ENCODE results near the gene TM9SF3.

DNA sequence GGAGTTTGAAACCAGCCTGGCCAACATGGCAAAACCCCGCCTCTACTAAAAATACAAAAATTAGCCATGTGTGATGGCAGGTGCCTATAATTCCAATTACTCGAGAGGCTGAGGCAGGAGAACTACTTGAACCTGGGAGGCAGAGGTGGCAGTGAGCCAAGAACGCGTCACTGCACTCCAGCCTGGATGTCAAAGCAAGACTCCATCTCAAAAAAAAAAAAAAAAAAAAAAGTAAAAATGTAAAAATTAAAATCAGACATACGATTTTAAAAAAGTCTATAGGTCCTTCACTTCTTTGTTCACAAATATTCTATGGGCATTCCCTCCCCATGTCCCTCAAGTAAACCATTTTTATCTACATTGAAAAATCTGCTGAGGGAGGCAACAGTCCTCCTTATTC lies 38.2 kb downstream of the TM9SF3 start:
- no peak for TF ChIP-seq CTCF (conservative IDR thresholded peaks at IDR 0.05; ENCODE audit: low read depth, low read length)
- TF ChIP-seq EZH2 (IDR thresholded peaks at IDR 0.05; ENCODE audit: borderline replicate concordance, low read depth, low read length, poor library complexity, severe bottlenecking): no peak

Data from A673 (cell line).